Measurements from ENCODE around the gene LMF1.

- no peak for TF ChIP-seq CTCF (IDR thresholded peaks at IDR 0.05; ENCODE audit: low read depth, low read length)
- no peak for TF ChIP-seq MAX (IDR thresholded peaks at IDR 0.05; ENCODE audit: low read depth, low read length)
- no peak for TF ChIP-seq POLR2A (IDR thresholded peaks at IDR 0.05; ENCODE audit: extremely low read depth, insufficient read length)
- no peak for TF ChIP-seq MYC (IDR thresholded peaks at IDR 0.05; ENCODE audit: low read depth, low read length)
Measured at GRCh38 chr16:984736-985636, 14.2 kb upstream of the LMF1 start.
